Measurements from ENCODE around the gene HS3ST3B1.

DNA sequence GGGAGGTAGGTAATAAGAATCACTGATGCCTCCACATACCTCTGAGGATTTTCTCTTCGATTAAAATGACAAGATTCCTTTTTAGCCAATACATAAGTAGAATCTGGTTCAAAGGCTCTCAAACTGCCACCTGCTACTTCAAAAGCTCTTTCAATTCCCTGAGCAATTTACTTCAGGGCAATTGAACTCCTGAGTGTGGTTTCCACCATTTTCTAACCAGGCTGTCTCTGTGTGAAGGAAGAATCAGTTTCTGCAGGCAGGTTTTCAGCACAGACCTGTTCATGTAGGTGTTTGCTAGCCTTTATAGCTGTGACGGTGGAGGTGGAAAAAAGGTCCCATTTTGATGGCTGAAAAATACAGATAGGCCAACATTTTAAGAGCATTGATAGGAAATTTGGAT, 18.2 kb upstream of the HS3ST3B1 start:
- TF ChIP-seq, protein P1, sequence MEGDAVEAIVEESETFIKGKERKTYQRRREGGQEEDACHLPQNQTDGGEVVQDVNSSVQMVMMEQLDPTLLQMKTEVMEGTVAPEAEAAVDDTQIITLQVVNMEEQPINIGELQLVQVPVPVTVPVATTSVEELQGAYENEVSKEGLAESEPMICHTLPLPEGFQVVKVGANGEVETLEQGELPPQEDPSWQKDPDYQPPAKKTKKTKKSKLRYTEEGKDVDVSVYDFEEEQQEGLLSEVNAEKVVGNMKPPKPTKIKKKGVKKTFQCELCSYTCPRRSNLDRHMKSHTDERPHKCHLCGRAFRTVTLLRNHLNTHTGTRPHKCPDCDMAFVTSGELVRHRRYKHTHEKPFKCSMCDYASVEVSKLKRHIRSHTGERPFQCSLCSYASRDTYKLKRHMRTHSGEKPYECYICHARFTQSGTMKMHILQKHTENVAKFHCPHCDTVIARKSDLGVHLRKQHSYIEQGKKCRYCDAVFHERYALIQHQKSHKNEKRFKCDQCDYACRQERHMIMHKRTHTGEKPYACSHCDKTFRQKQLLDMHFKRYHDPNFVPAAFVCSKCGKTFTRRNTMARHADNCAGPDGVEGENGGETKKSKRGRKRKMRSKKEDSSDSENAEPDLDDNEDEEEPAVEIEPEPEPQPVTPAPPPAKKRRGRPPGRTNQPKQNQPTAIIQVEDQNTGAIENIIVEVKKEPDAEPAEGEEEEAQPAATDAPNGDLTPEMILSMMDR (conservative IDR thresholded peaks at IDR 0.05; ENCODE audit: low read depth in 2 of 2) = no peak
- no peak for TF ChIP-seq EZH2phosphoT487 (IDR thresholded peaks at IDR 0.05; ENCODE audit: unreplicated experiment)
- no peak for TF ChIP-seq EZH2 (IDR thresholded peaks at IDR 0.05; ENCODE audit: low read depth, unreplicated experiment)
- no peak for TF ChIP-seq POLR2AphosphoS5 (IDR thresholded peaks at IDR 0.05; ENCODE audit: low read depth)
- TF ChIP-seq, protein P2, sequence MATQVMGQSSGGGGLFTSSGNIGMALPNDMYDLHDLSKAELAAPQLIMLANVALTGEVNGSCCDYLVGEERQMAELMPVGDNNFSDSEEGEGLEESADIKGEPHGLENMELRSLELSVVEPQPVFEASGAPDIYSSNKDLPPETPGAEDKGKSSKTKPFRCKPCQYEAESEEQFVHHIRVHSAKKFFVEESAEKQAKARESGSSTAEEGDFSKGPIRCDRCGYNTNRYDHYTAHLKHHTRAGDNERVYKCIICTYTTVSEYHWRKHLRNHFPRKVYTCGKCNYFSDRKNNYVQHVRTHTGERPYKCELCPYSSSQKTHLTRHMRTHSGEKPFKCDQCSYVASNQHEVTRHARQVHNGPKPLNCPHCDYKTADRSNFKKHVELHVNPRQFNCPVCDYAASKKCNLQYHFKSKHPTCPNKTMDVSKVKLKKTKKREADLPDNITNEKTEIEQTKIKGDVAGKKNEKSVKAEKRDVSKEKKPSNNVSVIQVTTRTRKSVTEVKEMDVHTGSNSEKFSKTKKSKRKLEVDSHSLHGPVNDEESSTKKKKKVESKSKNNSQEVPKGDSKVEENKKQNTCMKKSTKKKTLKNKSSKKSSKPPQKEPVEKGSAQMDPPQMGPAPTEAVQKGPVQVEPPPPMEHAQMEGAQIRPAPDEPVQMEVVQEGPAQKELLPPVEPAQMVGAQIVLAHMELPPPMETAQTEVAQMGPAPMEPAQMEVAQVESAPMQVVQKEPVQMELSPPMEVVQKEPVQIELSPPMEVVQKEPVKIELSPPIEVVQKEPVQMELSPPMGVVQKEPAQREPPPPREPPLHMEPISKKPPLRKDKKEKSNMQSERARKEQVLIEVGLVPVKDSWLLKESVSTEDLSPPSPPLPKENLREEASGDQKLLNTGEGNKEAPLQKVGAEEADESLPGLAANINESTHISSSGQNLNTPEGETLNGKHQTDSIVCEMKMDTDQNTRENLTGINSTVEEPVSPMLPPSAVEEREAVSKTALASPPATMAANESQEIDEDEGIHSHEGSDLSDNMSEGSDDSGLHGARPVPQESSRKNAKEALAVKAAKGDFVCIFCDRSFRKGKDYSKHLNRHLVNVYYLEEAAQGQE (IDR thresholded peaks at IDR 0.05; ENCODE audit: unreplicated experiment) = no peak
- TF ChIP-seq JUNB (IDR thresholded peaks at IDR 0.05; ENCODE audit: unreplicated experiment) = no peak
- no peak for TF ChIP-seq ZNF114 (CRISPR knock-in tag; IDR thresholded peaks at IDR 0.05)
- no peak for TF ChIP-seq NANOG (IDR thresholded peaks at IDR 0.05; ENCODE audit: borderline replicate concordance)
- TF ChIP-seq ZNF331 (CRISPR knock-in tag; IDR thresholded peaks at IDR 0.05; ENCODE audit: low read depth) = no peak
- no peak for TF ChIP-seq CREB1 (CRISPR knock-in tag; IDR thresholded peaks at IDR 0.05; ENCODE audit: low read depth)
- TF ChIP-seq, protein P3, sequence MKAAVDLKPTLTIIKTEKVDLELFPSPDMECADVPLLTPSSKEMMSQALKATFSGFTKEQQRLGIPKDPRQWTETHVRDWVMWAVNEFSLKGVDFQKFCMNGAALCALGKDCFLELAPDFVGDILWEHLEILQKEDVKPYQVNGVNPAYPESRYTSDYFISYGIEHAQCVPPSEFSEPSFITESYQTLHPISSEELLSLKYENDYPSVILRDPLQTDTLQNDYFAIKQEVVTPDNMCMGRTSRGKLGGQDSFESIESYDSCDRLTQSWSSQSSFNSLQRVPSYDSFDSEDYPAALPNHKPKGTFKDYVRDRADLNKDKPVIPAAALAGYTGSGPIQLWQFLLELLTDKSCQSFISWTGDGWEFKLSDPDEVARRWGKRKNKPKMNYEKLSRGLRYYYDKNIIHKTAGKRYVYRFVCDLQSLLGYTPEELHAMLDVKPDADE (IDR thresholded peaks at IDR 0.05) = no peak
- TF ChIP-seq, protein P4, sequence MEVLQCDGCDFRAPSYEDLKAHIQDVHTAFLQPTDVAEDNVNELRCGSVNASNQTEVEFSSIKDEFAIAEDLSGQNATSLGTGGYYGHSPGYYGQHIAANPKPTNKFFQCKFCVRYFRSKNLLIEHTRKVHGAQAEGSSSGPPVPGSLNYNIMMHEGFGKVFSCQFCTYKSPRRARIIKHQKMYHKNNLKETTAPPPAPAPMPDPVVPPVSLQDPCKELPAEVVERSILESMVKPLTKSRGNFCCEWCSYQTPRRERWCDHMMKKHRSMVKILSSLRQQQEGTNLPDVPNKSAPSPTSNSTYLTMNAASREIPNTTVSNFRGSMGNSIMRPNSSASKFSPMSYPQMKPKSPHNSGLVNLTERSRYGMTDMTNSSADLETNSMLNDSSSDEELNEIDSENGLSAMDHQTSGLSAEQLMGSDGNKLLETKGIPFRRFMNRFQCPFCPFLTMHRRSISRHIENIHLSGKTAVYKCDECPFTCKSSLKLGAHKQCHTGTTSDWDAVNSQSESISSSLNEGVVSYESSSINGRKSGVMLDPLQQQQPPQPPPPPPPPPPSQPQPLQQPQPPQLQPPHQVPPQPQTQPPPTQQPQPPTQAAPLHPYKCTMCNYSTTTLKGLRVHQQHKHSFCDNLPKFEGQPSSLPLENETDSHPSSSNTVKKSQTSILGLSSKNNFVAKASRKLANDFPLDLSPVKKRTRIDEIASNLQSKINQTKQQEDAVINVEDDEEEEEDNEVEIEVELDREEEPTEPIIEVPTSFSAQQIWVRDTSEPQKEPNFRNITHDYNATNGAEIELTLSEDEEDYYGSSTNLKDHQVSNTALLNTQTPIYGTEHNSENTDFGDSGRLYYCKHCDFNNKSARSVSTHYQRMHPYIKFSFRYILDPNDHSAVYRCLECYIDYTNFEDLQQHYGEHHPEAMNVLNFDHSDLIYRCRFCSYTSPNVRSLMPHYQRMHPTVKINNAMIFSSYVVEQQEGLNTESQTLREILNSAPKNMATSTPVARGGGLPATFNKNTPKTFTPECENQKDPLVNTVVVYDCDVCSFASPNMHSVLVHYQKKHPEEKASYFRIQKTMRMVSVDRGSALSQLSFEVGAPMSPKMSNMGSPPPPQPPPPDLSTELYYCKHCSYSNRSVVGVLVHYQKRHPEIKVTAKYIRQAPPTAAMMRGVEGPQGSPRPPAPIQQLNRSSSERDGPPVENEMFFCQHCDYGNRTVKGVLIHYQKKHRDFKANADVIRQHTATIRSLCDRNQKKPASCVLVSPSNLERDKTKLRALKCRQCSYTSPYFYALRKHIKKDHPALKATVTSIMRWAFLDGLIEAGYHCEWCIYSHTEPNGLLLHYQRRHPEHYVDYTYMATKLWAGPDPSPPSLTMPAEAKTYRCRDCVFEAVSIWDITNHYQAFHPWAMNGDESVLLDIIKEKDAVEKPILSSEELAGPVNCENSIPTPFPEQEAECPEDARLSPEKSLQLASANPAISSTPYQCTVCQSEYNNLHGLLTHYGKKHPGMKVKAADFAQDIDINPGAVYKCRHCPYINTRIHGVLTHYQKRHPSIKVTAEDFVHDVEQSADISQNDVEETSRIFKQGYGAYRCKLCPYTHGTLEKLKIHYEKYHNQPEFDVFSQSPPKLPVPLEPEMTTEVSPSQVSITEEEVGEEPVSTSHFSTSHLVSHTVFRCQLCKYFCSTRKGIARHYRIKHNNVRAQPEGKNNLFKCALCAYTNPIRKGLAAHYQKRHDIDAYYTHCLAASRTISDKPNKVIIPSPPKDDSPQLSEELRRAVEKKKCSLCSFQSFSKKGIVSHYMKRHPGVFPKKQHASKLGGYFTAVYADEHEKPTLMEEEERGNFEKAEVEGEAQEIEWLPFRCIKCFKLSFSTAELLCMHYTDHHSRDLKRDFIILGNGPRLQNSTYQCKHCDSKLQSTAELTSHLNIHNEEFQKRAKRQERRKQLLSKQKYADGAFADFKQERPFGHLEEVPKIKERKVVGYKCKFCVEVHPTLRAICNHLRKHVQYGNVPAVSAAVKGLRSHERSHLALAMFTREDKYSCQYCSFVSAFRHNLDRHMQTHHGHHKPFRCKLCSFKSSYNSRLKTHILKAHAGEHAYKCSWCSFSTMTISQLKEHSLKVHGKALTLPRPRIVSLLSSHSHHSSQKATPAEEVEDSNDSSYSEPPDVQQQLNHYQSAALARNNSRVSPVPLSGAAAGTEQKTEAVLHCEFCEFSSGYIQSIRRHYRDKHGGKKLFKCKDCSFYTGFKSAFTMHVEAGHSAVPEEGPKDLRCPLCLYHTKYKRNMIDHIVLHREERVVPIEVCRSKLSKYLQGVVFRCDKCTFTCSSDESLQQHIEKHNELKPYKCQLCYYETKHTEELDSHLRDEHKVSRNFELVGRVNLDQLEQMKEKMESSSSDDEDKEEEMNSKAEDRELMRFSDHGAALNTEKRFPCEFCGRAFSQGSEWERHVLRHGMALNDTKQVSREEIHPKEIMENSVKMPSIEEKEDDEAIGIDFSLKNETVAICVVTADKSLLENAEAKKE (CRISPR knock-in tag; IDR thresholded peaks at IDR 0.05) = no peak
